Activated CD8-positive, alpha-beta memory T cell treated with anti-CD3 and anti-CD28 coated beads for 4 hours (primary cell): ENCODE measurements around the gene SAFB.
A peak's percentile ranks its signal among the peaks of the same experiment; 100 is the strongest.
"Not testable (repeated sequence)": the region's sequence is repeated elsewhere in the genome, so short reads cannot be mapped to it uniquely, and the experiment has no call there.

Experiments used
- DNase-seq, 2 donors: peaks; one replicate each; pipeline ENCODE4 v3.0.0-alpha.2; 2020; ENCODE audit warnings: low read depth in 2 of 2

SAFB gene

GRCh38 chr19:5684694-5685430 lies 62.0 kb downstream of the SAFB start:
- no peak for DNase-seq

- DNase-seq, result no peak
Measured at GRCh38 chr19:5686326-5686646, 63.4 kb downstream of the SAFB start.

- peak; percentile 91 to 95 for DNase-seq
Measured at GRCh38 chr19:5686647-5687359, 63.9 kb downstream of the SAFB start.

GRCh38 chr19:5687360-5688198 lies 64.7 kb downstream of the SAFB start:
- DNase-seq, result no peak

GRCh38 chr19:5688262-5688881 lies 65.5 kb downstream of the SAFB start:
- not testable (repeated sequence) for DNase-seq

GRCh38 chr19:5690125-5690954 lies 67.5 kb downstream of the SAFB start, which contains the start of gene RPL36:
Gene RPL36 (plus strand): TSS chr19:5690295. CDS start chr19:5690508, 213 bp downstream.
- DNase-seq, result peak; percentile 94 to 98

- peak; percentile 42 to 62 for DNase-seq
Measured at GRCh38 chr19:5690955-5691821, 68.3 kb downstream of the SAFB start.

- no peak for DNase-seq
Measured at GRCh38 chr19:5691822-5692722, 69.2 kb downstream of the SAFB start.

- no peak for DNase-seq
Measured at GRCh38 chr19:5692723-5693194, 69.9 kb downstream of the SAFB start.

GRCh38 chr19:5693195-5694166 lies 70.6 kb downstream of the SAFB start:
- DNase-seq, result no peak

GRCh38 chr19:5694167-5694955 lies 71.5 kb downstream of the SAFB start:
- DNase-seq, result no peak

- no peak for DNase-seq
Measured at GRCh38 chr19:5694956-5695648, 72.2 kb downstream of the SAFB start.

GRCh38 chr19:5695649-5696195 lies 72.8 kb downstream of the SAFB start:
- no peak for DNase-seq

GRCh38 chr19:5696196-5697021 lies 73.5 kb downstream of the SAFB start:
- DNase-seq, result no peak
